Mesenchymal stem cell (in vitro differentiated cells and primary cell): ENCODE data around the gene COA3.
"Not testable (repeated sequence)": the region's sequence is repeated elsewhere in the genome, so short reads cannot be mapped to it uniquely, and the experiment has no call there.

Source experiments
- DNase-seq: peaks from one replicate; pipeline ENCODE4 v3.0.0-alpha.2; 2013
- H2AFZ ChIP-seq: one replicate; pipeline ENCODE4 v1.6.1; 2013; ENCODE audit warnings: low read depth, mild to moderate bottlenecking, control low read depth, inconsistent platforms, low read length, moderate library complexity
- H2AK5ac ChIP-seq: 2 replicates; pipeline ENCODE4 v1.6.1; 2013; ENCODE audit warnings: low read length, moderate library complexity, mild to moderate bottlenecking, inconsistent platforms; ENCODE audit not compliant: severe bottlenecking
- H2BK120ac ChIP-seq: one replicate; pipeline ENCODE4 v1.6.1; 2013; ENCODE audit warnings: low read depth, mild to moderate bottlenecking, inconsistent platforms, low read length, moderate library complexity
- H2BK12ac ChIP-seq, 2 experiments: one replicate each; pipeline ENCODE4 v1.6.1; 2013; ENCODE audit warnings: inconsistent platforms in 2 of 2, low read length in 2 of 2, mild to moderate bottlenecking in 2 of 2, moderate library complexity in 2 of 2, control low read depth in 1 of 2
- H2BK15ac ChIP-seq: one replicate; pipeline ENCODE4 v1.6.1; 2013; ENCODE audit warnings: mild to moderate bottlenecking, low read depth, inconsistent platforms; ENCODE audit not compliant: poor library complexity, severe bottlenecking
- H2BK5ac ChIP-seq: 2 replicates; pipeline ENCODE4 v1.6.1; 2013; ENCODE audit warnings: low read depth, mild to moderate bottlenecking, low read length, control low read depth, inconsistent platforms; ENCODE audit not compliant: poor library complexity, severe bottlenecking
- H3K14ac ChIP-seq, 2 experiments: one replicate each; pipeline ENCODE4 v1.6.1; 2013; ENCODE audit warnings: inconsistent platforms in 2 of 2, low read length in 2 of 2, control low read depth in 1 of 2, mild to moderate bottlenecking in 1 of 2, moderate library complexity in 1 of 2
- H3K18ac ChIP-seq, 2 experiments: one replicate each; pipeline ENCODE4 v1.6.1; 2013; ENCODE audit warnings: inconsistent platforms in 2 of 2, low read length in 2 of 2, control low read depth in 1 of 2, low read depth in 1 of 2, mild to moderate bottlenecking in 1 of 2
- H3K23ac ChIP-seq, 2 experiments: one replicate each; pipeline ENCODE4 v1.6.1; 2013; ENCODE audit warnings: inconsistent platforms in 2 of 2, low read length in 2 of 2, mild to moderate bottlenecking in 2 of 2, moderate library complexity in 2 of 2, control low read depth in 1 of 2
- H3K27ac ChIP-seq: 2 replicates; pipeline ENCODE4 v1.5.1; 2013; ENCODE audit warnings: mild to moderate bottlenecking, moderate library complexity, low read length, control low read depth, inconsistent platforms; ENCODE audit not compliant: poor library complexity, severe bottlenecking
- H3K27me3 ChIP-seq, 2 experiments: 2 replicates each; pipeline versions ENCODE4 v1.6.1 to v1.7.0; 2013; ENCODE audit warnings: low read length in 2 of 2, mild to moderate bottlenecking in 2 of 2, moderate library complexity in 2 of 2, control low read depth in 1 of 2, inconsistent platforms in 1 of 2; ENCODE audit not compliant: control insufficient read depth in 1 of 2, insufficient read depth in 1 of 2
- H3K36me3 ChIP-seq, 2 experiments: 2 replicates each; pipeline versions ENCODE4 v1.6.1 to v1.7.0; 2013; ENCODE audit warnings: low read length in 2 of 2, control low read depth in 1 of 2, inconsistent platforms in 1 of 2, low read depth in 1 of 2, mild to moderate bottlenecking in 1 of 2; ENCODE audit not compliant: insufficient read depth in 2 of 2, control insufficient read depth in 1 of 2
- H3K4ac ChIP-seq, 2 experiments: one replicate each; pipeline ENCODE4 v1.6.1; 2013; ENCODE audit warnings: inconsistent platforms in 2 of 2, low read length in 2 of 2, mild to moderate bottlenecking in 2 of 2, moderate library complexity in 2 of 2, control low read depth in 1 of 2, low read depth in 1 of 2
- H3K4me1 ChIP-seq: 2 replicates; pipeline ENCODE4 v1.6.1; 2013; ENCODE audit warnings: low read depth, low read length, control low read depth; ENCODE audit not compliant: control insufficient read depth, insufficient read depth
- H3K4me2 ChIP-seq: 2 replicates; pipeline ENCODE4 v1.6.1; 2013; ENCODE audit warnings: low read length, mild to moderate bottlenecking, inconsistent platforms; ENCODE audit not compliant: poor library complexity, severe bottlenecking
- H3K4me3 ChIP-seq, 2 experiments: 2 replicates each; pipeline versions ENCODE4 v1.5.1 to v1.7.0; 2013; ENCODE audit warnings: low read length in 2 of 2, mild to moderate bottlenecking in 2 of 2, control low read depth in 1 of 2, low read depth in 1 of 2; ENCODE audit not compliant: insufficient read depth in 1 of 2
- H3K79me1 ChIP-seq: replicated peaks from 2 replicates; pipeline ENCODE4 v1.6.1; 2013; ENCODE audit warnings: mild to moderate bottlenecking, control low read depth, low read length, inconsistent platforms; ENCODE audit not compliant: poor library complexity, severe bottlenecking
- H3K9ac ChIP-seq: 2 replicates; pipeline ENCODE4 v1.7.0; 2013; ENCODE audit warnings: mild to moderate bottlenecking, low read length, moderate library complexity
- H3K9me3 ChIP-seq: 2 replicates; pipeline ENCODE4 v1.7.0; 2013; ENCODE audit warnings: mild to moderate bottlenecking, low read length; ENCODE audit not compliant: control insufficient read depth
- H4K8ac ChIP-seq: one replicate; pipeline ENCODE4 v1.6.1; 2013; ENCODE audit warnings: inconsistent platforms, mild to moderate bottlenecking, low read length, moderate library complexity
- H4K91ac ChIP-seq: one replicate; pipeline ENCODE4 v1.6.1; 2013; ENCODE audit warnings: mild to moderate bottlenecking, low read length, inconsistent platforms
- WGBS: methylation state at CpG from one replicate; pipeline ENCODE4 v1.1.7; 2013; ENCODE audit warnings: mixed read lengths; 5-methylcytosine and 5-hydroxymethylcytosine counted together

COA3 gene

GRCh38 chr17:42772945-42773289 lies 25.6 kb downstream of the COA3 start:
- H3K23ac ChIP-seq: no peak overlapping the region
- no peaks in the 10 kb centered on the region for H3K27me3 ChIP-seq
- H3K4me3 ChIP-seq: peak overlapping the region in 1 of 2 experiments; percentile 97
- H3K4me2 ChIP-seq: peak overlapping the region; percentile 60
- no peak overlapping the region for H3K4ac ChIP-seq
- H2AK5ac ChIP-seq: no peak overlapping the region
- peaks cover 3 to 30% of the 10 kb centered on the region in 2 experiments for H3K36me3 ChIP-seq
- WGBS: 18% methylated on average over 3 of the region's 3 CpGs
- peak overlapping the region; percentile 79 for H4K8ac ChIP-seq
- no peaks in the 10 kb centered on the region for H3K9me3 ChIP-seq
- H3K27ac ChIP-seq: peak overlapping the region; percentile 97
- no peak overlapping the region for H2BK120ac ChIP-seq
- H4K91ac ChIP-seq: no peak overlapping the region
- H3K9ac ChIP-seq: peak overlapping the region; percentile 95
- H3K14ac ChIP-seq: no peak overlapping the region
- H2BK5ac ChIP-seq: no peak overlapping the region
- no peak overlapping the region for H2BK15ac ChIP-seq
- H3K18ac ChIP-seq: peak overlapping the region in 1 of 2 experiments; percentile 66
- peaks cover 2% of the 10 kb centered on the region for H3K79me1 ChIP-seq
- no peak overlapping the region for H2BK12ac ChIP-seq
- H3K4me1 ChIP-seq: peaks cover 10% of the 10 kb centered on the region
- no peak for DNase-seq
- no peak overlapping the region for H2AFZ ChIP-seq

- H3K4me3 ChIP-seq, H3K23ac ChIP-seq, H3K9ac ChIP-seq, H2BK15ac ChIP-seq, H3K79me1 ChIP-seq, H3K4me2 ChIP-seq, H3K4me1 ChIP-seq, H2AK5ac ChIP-seq, DNase-seq, H3K4ac ChIP-seq, H2BK5ac ChIP-seq, H4K8ac ChIP-seq, H3K27ac ChIP-seq, H2BK12ac ChIP-seq, H4K91ac ChIP-seq, H2AFZ ChIP-seq, H3K27me3 ChIP-seq, H2BK120ac ChIP-seq, H3K14ac ChIP-seq, H3K36me3 ChIP-seq, H3K18ac ChIP-seq, H3K9me3 ChIP-seq: not testable (repeated sequence)
- WGBS: 89% methylated on average over 8 of the region's 10 CpGs
Measured at GRCh38 chr17:42769964-42770363, 28.5 kb downstream of the COA3 start.

DNA sequence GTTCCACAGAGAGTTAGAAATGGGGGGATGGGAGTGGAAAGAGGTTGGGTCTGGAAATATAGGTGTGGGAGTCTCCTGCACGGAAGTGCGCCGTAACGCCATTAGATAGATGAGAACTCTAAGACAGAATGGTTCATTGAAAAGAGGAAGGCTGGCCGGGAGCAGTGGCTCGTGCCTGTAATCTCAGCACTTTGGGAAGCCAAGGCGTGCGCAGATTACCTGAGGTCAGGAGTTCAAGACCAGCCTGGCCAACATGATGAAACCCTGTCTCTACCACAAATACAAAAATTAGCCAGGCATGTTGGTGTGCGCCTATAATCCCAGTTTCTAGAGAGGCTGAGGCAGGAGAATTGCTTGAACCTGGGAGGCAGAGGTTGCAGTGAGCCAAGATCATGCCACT lies 30.5 kb downstream of the COA3 start:
- 91% methylated on average over 7 of the region's 9 CpGs for WGBS
- not testable (repeated sequence) for H3K4me2 ChIP-seq, H3K4me3 ChIP-seq

GRCh38 chr17:42767512-42767911 lies 31.0 kb downstream of the COA3 start:
- Histone ChIP-seq H3K27me3 (peaks cover under 1 to 2% of the 10 kb centered on the region in 2 experiments), H3K14ac (no peak overlapping the region), H3K4me3 (no peak overlapping the region), H3K79me1 (peaks cover 2% of the 10 kb centered on the region), H3K23ac (no peak overlapping the region), H2AFZ (no peak overlapping the region), H3K9me3 (no peaks in the 10 kb centered on the region), H3K36me3 (no peaks in the 10 kb centered on the region), H3K4me2 (no peak overlapping the region), H2AK5ac (no peak overlapping the region), H4K91ac (no peak overlapping the region), H3K4me1 (peaks cover 7% of the 10 kb centered on the region), H3K9ac (no peak overlapping the region), H3K18ac (no peak overlapping the region), H2BK12ac (no peak overlapping the region), H4K8ac (no peak overlapping the region), H2BK5ac (no peak overlapping the region), H3K27ac (no peak overlapping the region), H2BK120ac (no peak overlapping the region), H3K4ac (no peak overlapping the region), H2BK15ac (no peak overlapping the region)
- no peak for DNase-seq

More for the DNA sequence above, 30.5 kb downstream of the COA3 start:
- not testable (repeated sequence) for H3K27me3 ChIP-seq, H3K79me1 ChIP-seq, H4K91ac ChIP-seq, H3K4me1 ChIP-seq, H3K27ac ChIP-seq, H3K23ac ChIP-seq, H3K9ac ChIP-seq, H2BK120ac ChIP-seq, H2BK15ac ChIP-seq, H2BK5ac ChIP-seq, H2AFZ ChIP-seq, H4K8ac ChIP-seq, H3K14ac ChIP-seq, H2AK5ac ChIP-seq, H3K9me3 ChIP-seq, H3K36me3 ChIP-seq, H3K18ac ChIP-seq, H2BK12ac ChIP-seq, H3K4ac ChIP-seq, DNase-seq
